PC-9 (cell line): ENCODE results near the gene KIZ. TPM values are rescaled to one million over a fixed set of nuclear protein-coding genes. Genes with fewer than 3 reads are reported as not detected.

ENCODE experiments used
- BruUV-seq: library from RNA; stranded (reverse); fragments of 400-500 nt; replicated peaks from 2 replicates; lab custom pipeline; 2021; lab: Mats Ljungman, UMichigan
- CTCF ChIA-PET: fragments of 300-600 bp; sonication (Branson Sonifier 250); formaldehyde crosslinking; loops from one replicate; lab custom pipeline; 2022; ENCODE audit warnings: antibody characterized with exemption; lab: Charles Lee
- POLR2A ChIA-PET: fragments of 300-600 bp; sonication (Branson Sonifier 250); formaldehyde crosslinking; loops from one replicate; lab custom pipeline; 2022; ENCODE audit warnings: antibody characterized with exemption; ENCODE audit not compliant: unreplicated experiment; lab: Charles Lee
- DNase-seq, 2 experiments: peaks; one replicate each; pipeline versions ENCODE4 v3.0.0 to v3.0.0-alpha.2; 2015 to 2022; ENCODE audit warnings: mixed read lengths in 1 of 2
- H2AFZ ChIP-seq: fragments of 200-600 bp; sonication (generic); 2 replicates; pipeline ENCODE4 v1.8.1; 2017; ENCODE audit warnings: antibody characterized with exemption
- H3F3A ChIP-seq: fragments of 200-600 bp; sonication (generic); 2 replicates; pipeline ENCODE4 v1.8.1; 2017; ENCODE audit warnings: antibody characterized with exemption, mild to moderate bottlenecking, low read depth; ENCODE audit not compliant: insufficient read depth
- H3K27ac ChIP-seq: fragments of 200-600 bp; sonication (generic); 2 replicates; pipeline ENCODE4 v1.6.1; 2016; ENCODE audit warnings: mixed run types
- H3K27me3 ChIP-seq: fragments of 200-600 bp; sonication (generic); 2 replicates; pipeline ENCODE4 v1.6.1; 2016; ENCODE audit warnings: low read depth, mixed run types; ENCODE audit not compliant: insufficient read depth
- H3K36me3 ChIP-seq: fragments of 200-600 bp; sonication (generic); 2 replicates; pipeline ENCODE4 v1.6.1; 2016; ENCODE audit warnings: low read depth, mixed run types
- H3K4me1 ChIP-seq: fragments of 200-600 bp; sonication (generic); replicated peaks from 2 replicates; pipeline ENCODE4 v1.6.1; 2016; ENCODE audit warnings: mixed run types; ENCODE audit not compliant: insufficient read depth
- H3K4me2 ChIP-seq: fragments of 200-600 bp; sonication (generic); 2 replicates; pipeline ENCODE4 v1.6.1; 2017; ENCODE audit warnings: mixed run types
- H3K4me3 ChIP-seq: fragments of 200-600 bp; sonication (generic); 2 replicates; pipeline ENCODE4 v1.6.1; 2016; ENCODE audit warnings: mixed run types
- H3K79me2 ChIP-seq: fragments of 200-600 bp; sonication (generic); 2 replicates; pipeline ENCODE4 v1.6.1; 2017; ENCODE audit warnings: low read depth, mixed run types
- H3K9me2 ChIP-seq: fragments of 200-600 bp; sonication (generic); 2 replicates; pipeline ENCODE4 v1.8.1; 2017; ENCODE audit warnings: mild to moderate bottlenecking; ENCODE audit not compliant: insufficient read depth
- H3K9me3 ChIP-seq: fragments of 200-600 bp; sonication (generic); 2 replicates; pipeline ENCODE4 v1.8.1; 2016; ENCODE audit warnings: low read depth; ENCODE audit not compliant: insufficient read depth
- H4K20me1 ChIP-seq: fragments of 200-600 bp; sonication (generic); 2 replicates; pipeline ENCODE4 v1.8.1; 2017; ENCODE audit not compliant: insufficient read depth
- CTCF ChIP-seq: fragments of 200-600 bp; sonication (generic); conservative IDR thresholded peaks from 2 replicates; pipeline ENCODE4 v1.6.1; 2017; ENCODE audit warnings: mixed run types, antibody characterized with exemption, mild to moderate bottlenecking, moderate library complexity
- EZH2 ChIP-seq: fragments of 200-600 bp; sonication (generic); IDR thresholded peaks from 2 replicates; pipeline ENCODE4 v1.8.0; 2017; ENCODE audit warnings: antibody characterized with exemption, low read depth
- intact Hi-C: fragments of 100-400 bp; cut with micrococcal nuclease; formaldehyde crosslinking; loops from one replicate; pipeline ENCODE4 v1.10.0; 2022; ENCODE audit not compliant: unreplicated experiment
- total RNA-seq: library from RNA; stranded (reverse); gene quantifications from 2 replicates; pipeline ENCODE4 v1.2.3, GENCODE V29; 2021

Gene KIZ
- total RNA-seq, 1 experiment from 2014 or later = 21.5 TPM

GRCh38 chr20:21177767-21178166 is 51.9 kb downstream of the KIZ start:
- POLR2A ChIA-PET = no interaction called here
- Histone ChIP-seq H2AFZ (no peak overlapping the region), H3K27me3 (no peaks in the 10 kb centered on the region), H3K9me3 (no peaks in the 10 kb centered on the region), H3K36me3 (no peaks in the 10 kb centered on the region), H4K20me1 (no peaks in the 10 kb centered on the region), H3K4me3 (no peak overlapping the region), H3F3A (peaks cover 8% of the 10 kb centered on the region), H3K9me2 (no peaks in the 10 kb centered on the region), H3K4me1 (peaks cover 11% of the 10 kb centered on the region), H3K79me2 (no peaks in the 10 kb centered on the region), H3K27ac (no peak overlapping the region), H3K4me2 (no peak overlapping the region)
- no peak for DNase-seq
- CTCF ChIA-PET = no interaction called here
- intact Hi-C loops = no loop called here
- TF ChIP-seq CTCF = no peak
- TF ChIP-seq EZH2 = no peak
- BruUV-seq = no TSS peak

GRCh38 chr20:21179757-21180156 is 53.9 kb downstream of the KIZ start:
- no peak for DNase-seq
- BruUV-seq = no TSS peak
- Histone ChIP-seq H3K9me3 (no peaks in the 10 kb centered on the region; the same call in 1 of the 2 replicates), H3K27ac (no peak overlapping the region), H3K4me3 (no peak overlapping the region), H3F3A (peaks cover 20% of the 10 kb centered on the region), H3K79me2 (no peaks in the 10 kb centered on the region), H2AFZ (no peak overlapping the region), H3K4me2 (no peak overlapping the region), H3K4me1 (peaks cover 31% of the 10 kb centered on the region), H3K9me2 (no peaks in the 10 kb centered on the region), H4K20me1 (no peaks in the 10 kb centered on the region), H3K36me3 (no peaks in the 10 kb centered on the region), H3K27me3 (no peaks in the 10 kb centered on the region)
- ChIA-PET CTCF (no interaction called here), POLR2A (no interaction called here)
- intact Hi-C loops = no loop called here
- TF ChIP-seq CTCF (no peak), EZH2 (no peak)

- Histone ChIP-seq H3K4me1 (peaks cover 35% of the 10 kb centered on the region), H3K9me3 (peaks cover 3% of the 10 kb centered on the region), H4K20me1 (no peaks in the 10 kb centered on the region), H3K4me3 (no peak overlapping the region), H3K36me3 (no peaks in the 10 kb centered on the region), H3K27ac (no peak overlapping the region), H2AFZ (no peak overlapping the region), H3K79me2 (no peaks in the 10 kb centered on the region), H3K27me3 (no peaks in the 10 kb centered on the region), H3K9me2 (no peaks in the 10 kb centered on the region), H3F3A (peaks cover 20% of the 10 kb centered on the region), H3K4me2 (no peak overlapping the region)
- BruUV-seq = no TSS peak
- ChIA-PET CTCF (no interaction called here), POLR2A (no interaction called here)
- DNase-seq = no peak
- TF ChIP-seq EZH2 (no peak), CTCF (no peak)
- intact Hi-C loops = no loop called here
Measured at GRCh38 chr20:21180248-21180647, 54.4 kb downstream of the KIZ start.
